ENCODE results near the gene CXXC5. TPM values are rescaled to one million over a fixed set of nuclear protein-coding genes. Genes with fewer than 3 reads are reported as not detected.

CXXC5 gene
- total and polyA plus RNA-seq, 2 of the 4 experiments (the other 2 are of a cell fraction) = 24.9 to 35.7 TPM

DNA sequence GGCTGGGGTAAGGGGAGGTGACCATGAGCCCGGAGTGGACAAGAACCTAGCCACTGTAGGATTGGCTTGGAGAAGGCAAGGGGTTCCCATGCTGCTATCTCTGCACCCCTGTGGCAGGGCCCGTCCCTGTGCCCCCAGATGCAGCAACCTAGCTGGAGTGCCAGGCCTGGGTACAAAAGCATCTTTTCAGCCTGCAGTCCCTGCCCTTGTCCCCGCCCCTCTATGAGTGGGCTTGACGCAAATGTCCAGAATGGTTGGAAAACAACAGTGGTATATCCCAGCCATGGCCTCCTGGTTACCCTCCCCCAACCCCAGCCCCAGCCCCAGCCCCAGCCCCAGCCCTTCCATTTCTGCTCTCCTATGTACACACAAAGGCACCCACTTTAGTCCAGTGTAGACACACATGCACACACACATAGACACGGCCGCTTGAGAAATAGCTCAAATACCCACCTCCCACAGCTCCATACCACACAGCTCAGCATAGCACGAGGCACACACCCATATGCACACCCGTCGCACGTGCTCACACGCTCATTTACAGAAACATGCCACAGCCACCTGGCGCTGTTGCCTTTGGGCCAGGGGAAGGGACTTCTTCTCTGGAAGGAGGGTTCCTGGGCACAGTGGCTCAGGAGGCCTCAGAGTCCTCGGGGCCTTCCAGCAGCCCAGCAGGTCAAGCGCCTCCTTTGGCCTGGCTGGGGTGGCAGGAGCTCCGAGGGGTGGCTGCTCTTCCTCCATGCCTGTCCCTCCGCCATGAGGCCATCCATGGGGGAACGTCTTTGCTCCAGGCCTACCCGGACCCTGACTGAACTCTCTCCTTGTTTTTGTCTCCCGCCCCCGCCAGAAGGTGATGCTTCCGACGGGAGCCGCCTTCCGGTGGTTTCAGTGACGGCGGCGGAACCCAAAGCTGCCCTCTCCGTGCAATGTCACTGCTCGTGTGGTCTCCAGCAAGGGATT is 34.1 kb downstream of the CXXC5 start:
- ATAC-seq (ENCODE audit: low read depth) = no peak

More for the DNA sequence above, 34.1 kb downstream of the CXXC5 start:
- POLR2A ChIA-PET (ENCODE audit: unreplicated experiment) = no interaction called here
- H3K4me2 ChIP-seq (ENCODE audit: low read depth, low read length) = no peak overlapping the region
- H2AFZ ChIP-seq (replicated peaks; ENCODE audit: low read length, poor library complexity) = no peak overlapping the region
- H2AK9ac ChIP-seq (replicated peaks; ENCODE audit: low read depth, low read length, poor library complexity) = no peak overlapping the region
- H3K79me1 ChIP-seq (ENCODE audit: low read depth in 1 of 2, low read length in 2 of 2) = peaks cover 9 to 21% of the 10 kb centered on the region in 2 experiments; a peak in 2 of 4 replicates
- H2AK5ac ChIP-seq (ENCODE audit: low read depth, low read length) = no peak overlapping the region
- no peak overlapping the region for H3K18ac ChIP-seq (ENCODE audit: low read depth, low read length)
- H2BK120ac ChIP-seq (ENCODE audit: low read depth, low read length) = no peak overlapping the region
- H3K36me3 ChIP-seq (ENCODE audit: control insufficient read depth, insufficient read depth, low read length) = peaks cover 40% of the 10 kb centered on the region
- no peak overlapping the region for H3K4ac ChIP-seq (ENCODE audit: low read depth, low read length)
- peaks cover 23% of the 10 kb centered on the region; the same call in 1 of the 2 replicates for H4K20me1 ChIP-seq (ENCODE audit: insufficient read depth, low read length)
- H3K14ac ChIP-seq (replicated peaks; ENCODE audit: low read depth, low read length) = no peak overlapping the region
- no peak overlapping the region for H2BK20ac ChIP-seq (ENCODE audit: low read depth, low read length)
- no peak overlapping the region for H2BK5ac ChIP-seq (ENCODE audit: low read depth, low read length, poor library complexity, severe bottlenecking)
- no peaks in the 10 kb centered on the region; the same call in 1 of the 2 replicates for H3K9me1 ChIP-seq (ENCODE audit: insufficient read depth, low read length)
- H3K27ac ChIP-seq (ENCODE audit: insufficient read depth, low read length) = no peak overlapping the region
- in situ Hi-C loops (cut with MboI; ENCODE audit: low sequenced_read_pairs) (no loop called here), intact Hi-C loops (cut with micrococcal nuclease) (no loop called here), dilution Hi-C loops (cut with HindIII; ENCODE audit: low sequenced_read_pairs, unreplicated experiment) (no loop called here)
- no peaks in the 10 kb centered on the region for H3K9me3 ChIP-seq (ENCODE audit: control insufficient read depth, insufficient read depth, low read length)
- BruUV-seq (replicated peaks) = no TSS peak
- no peak overlapping the region for H3K23ac ChIP-seq (ENCODE audit: low read depth, low read length)
- no peak overlapping the region for H3K56ac ChIP-seq (ENCODE audit: extremely low read depth, insufficient read depth, low read length)
- H3K9ac ChIP-seq (ENCODE audit: low read depth, low read length) = no peak overlapping the region
- no peak overlapping the region for H4K5ac ChIP-seq (ENCODE audit: low read depth, low read length)
- no peak for TF ChIP-seq MAFK (IDR thresholded peaks at IDR 0.05; ENCODE audit: low read depth, low read length)
- no peak for TF ChIP-seq SMC3 (IDR thresholded peaks at IDR 0.05; ENCODE audit: low read depth, low read length)
- TF ChIP-seq RAD21 (IDR thresholded peaks at IDR 0.05; ENCODE audit: low read length) = no peak
- TF ChIP-seq POLR2A (IDR thresholded peaks at IDR 0.05; ENCODE audit: low read depth, low read length) = no peak
- TF ChIP-seq MAZ (IDR thresholded peaks at IDR 0.05; ENCODE audit: borderline replicate concordance, low read depth, low read length) = no peak
- TF ChIP-seq BHLHE40 (IDR thresholded peaks at IDR 0.05; ENCODE audit: low read depth, low read length) = no peak
- TF ChIP-seq MXI1 (IDR thresholded peaks at IDR 0.05; ENCODE audit: borderline replicate concordance, low read depth, low read length) = no peak
- no peak for TF ChIP-seq CEBPB (IDR thresholded peaks at IDR 0.05; ENCODE audit: low read depth, low read length)
- TF ChIP-seq RFX5 (IDR thresholded peaks at IDR 0.05; ENCODE audit: low read depth, low read length) = no peak
- no peaks in the 10 kb centered on the region for H3K27me3 ChIP-seq (ENCODE audit: control insufficient read depth, insufficient read depth, low read length)
- no peak overlapping the region for H3K4me3 ChIP-seq (ENCODE audit: insufficient read depth, low read depth, low read length)
- no peak overlapping the region for H4K8ac ChIP-seq (ENCODE audit: low read depth in 2 of 2, low read length in 2 of 2)
- DNase-seq = no peak
- WGBS, 2 experiments (ENCODE audit: extremely low coverage in 2 of 2, insufficient read length in 1 of 2) = 92% methylated on average over 17 of the region's 29 CpGs; no CpG with 5 or more reads in 1 of the 2 experiments
- H4K91ac ChIP-seq (ENCODE audit: insufficient read depth, low read depth, low read length) = no peak overlapping the region
- no peak overlapping the region for H2BK15ac ChIP-seq (ENCODE audit: low read depth, low read length)
- CTCF ChIA-PET = no interaction called here
- peaks cover 10% of the 10 kb centered on the region; the same call in 1 of the 2 replicates for H3K4me1 ChIP-seq (ENCODE audit: control insufficient read depth, insufficient read depth, low read length)

Measured in IMR-90 (cell line).